ENCODE results near the gene CDK5. TPM values are rescaled to one million over a fixed set of nuclear protein-coding genes. Genes with fewer than 3 reads are reported as not detected.
A peak's percentile ranks its signal among the peaks of the same experiment; 100 is the strongest.

CDK5 gene
- total RNA-seq, 2 donors from 2014 or later: 22.2 to 25.2 TPM

DNA sequence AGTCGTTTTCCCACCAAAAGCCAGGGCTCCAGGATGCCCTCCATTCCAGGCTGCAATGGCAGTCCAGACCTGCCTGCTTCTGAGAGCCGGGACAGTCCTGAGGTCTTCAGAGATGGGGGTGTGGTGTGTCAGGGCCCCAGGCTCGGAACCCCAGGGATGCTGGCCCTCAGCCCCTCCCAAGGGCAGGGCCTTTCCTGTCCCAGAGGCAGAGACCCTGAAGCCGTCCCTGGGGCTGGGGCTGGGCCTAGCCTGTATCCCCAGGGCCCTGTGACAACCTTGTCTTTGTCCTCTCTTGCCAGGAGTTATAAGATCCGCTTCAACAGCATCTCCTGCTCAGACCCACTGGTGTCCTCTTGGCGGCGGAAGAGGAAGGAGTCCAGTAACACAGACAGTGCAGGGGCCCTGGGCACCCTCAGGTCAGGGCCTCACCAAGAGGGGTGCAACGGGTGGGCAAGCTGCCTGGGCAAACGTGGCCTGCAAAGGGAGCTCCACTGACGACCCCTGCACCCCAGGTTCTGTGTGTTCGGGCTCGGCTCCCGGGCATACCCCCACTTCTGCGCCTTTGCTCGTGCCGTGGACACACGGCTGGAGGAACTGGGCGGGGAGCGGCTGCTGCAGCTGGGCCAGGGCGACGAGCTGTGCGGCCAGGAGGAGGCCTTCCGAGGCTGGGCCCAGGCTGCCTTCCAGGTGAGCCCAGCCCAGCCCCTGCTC, 51.0 kb downstream of the CDK5 start:
- Mint-ChIP-seq H3K9me3 (no peaks in the 10 kb centered on the region), H3K36me3 (ENCODE audit: low read depth) (no peaks in the 10 kb centered on the region), H3K27ac (no peak overlapping the region), H3K27me3 (ENCODE audit: insufficient read depth) (peaks cover 9% of the 10 kb centered on the region), H3K4me3 (no peak overlapping the region), H3K4me1 (peaks cover 16% of the 10 kb centered on the region)
- Histone ChIP-seq H3K9me3 (ENCODE audit: control insufficient read depth, low read length) (no peaks in the 10 kb centered on the region), H3K36me3 (ENCODE audit: control insufficient read depth, insufficient read depth, low read length) (no peaks in the 10 kb centered on the region), H3K27me3 (ENCODE audit: control insufficient read depth, insufficient read depth, low read length, poor library complexity, severe bottlenecking) (no peaks in the 10 kb centered on the region), H3K4me1 (ENCODE audit: control insufficient read depth, insufficient read depth, low read length) (peaks cover 9% of the 10 kb centered on the region), H3K4me3 (ENCODE audit: low read length) (no peak overlapping the region), H3K9ac (ENCODE audit: extremely low read depth, low read length, poor library complexity, severe bottlenecking) (no peak overlapping the region), H3K27ac (ENCODE audit: low read depth, low read length) (no peak overlapping the region)
- DNase-seq: peak; percentile 52
- 91 to 100% methylated on average over 6 to 23 of the region's 23 CpGs for WGBS, 2 experiments (ENCODE audit: insufficient coverage in 1 of 2, insufficient read length in 1 of 2)
- TF ChIP-seq, protein P1, sequence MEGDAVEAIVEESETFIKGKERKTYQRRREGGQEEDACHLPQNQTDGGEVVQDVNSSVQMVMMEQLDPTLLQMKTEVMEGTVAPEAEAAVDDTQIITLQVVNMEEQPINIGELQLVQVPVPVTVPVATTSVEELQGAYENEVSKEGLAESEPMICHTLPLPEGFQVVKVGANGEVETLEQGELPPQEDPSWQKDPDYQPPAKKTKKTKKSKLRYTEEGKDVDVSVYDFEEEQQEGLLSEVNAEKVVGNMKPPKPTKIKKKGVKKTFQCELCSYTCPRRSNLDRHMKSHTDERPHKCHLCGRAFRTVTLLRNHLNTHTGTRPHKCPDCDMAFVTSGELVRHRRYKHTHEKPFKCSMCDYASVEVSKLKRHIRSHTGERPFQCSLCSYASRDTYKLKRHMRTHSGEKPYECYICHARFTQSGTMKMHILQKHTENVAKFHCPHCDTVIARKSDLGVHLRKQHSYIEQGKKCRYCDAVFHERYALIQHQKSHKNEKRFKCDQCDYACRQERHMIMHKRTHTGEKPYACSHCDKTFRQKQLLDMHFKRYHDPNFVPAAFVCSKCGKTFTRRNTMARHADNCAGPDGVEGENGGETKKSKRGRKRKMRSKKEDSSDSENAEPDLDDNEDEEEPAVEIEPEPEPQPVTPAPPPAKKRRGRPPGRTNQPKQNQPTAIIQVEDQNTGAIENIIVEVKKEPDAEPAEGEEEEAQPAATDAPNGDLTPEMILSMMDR (conservative IDR thresholded peaks at IDR 0.05): no peak

GRCh38 chr7:151005566-151005965, 52.1 kb downstream of the CDK5 start:
- no peaks in the 10 kb centered on the region for H3K36me3 Mint-ChIP-seq (ENCODE audit: low read depth)
- peaks cover 8% of the 10 kb centered on the region for H3K4me1 ChIP-seq (ENCODE audit: control insufficient read depth, insufficient read depth, low read length)
- H3K27ac ChIP-seq (ENCODE audit: low read depth, low read length): no peak overlapping the region
- H3K4me1 Mint-ChIP-seq: peaks cover 12% of the 10 kb centered on the region
- no peak overlapping the region for H3K27ac Mint-ChIP-seq
- H3K27me3 Mint-ChIP-seq (ENCODE audit: insufficient read depth): peaks cover 2% of the 10 kb centered on the region
- H3K9me3 Mint-ChIP-seq: no peaks in the 10 kb centered on the region
- no peak overlapping the region for H3K4me3 Mint-ChIP-seq
- no peak overlapping the region for H3K9ac ChIP-seq (ENCODE audit: extremely low read depth, low read length, poor library complexity, severe bottlenecking)
- 84 to 90% methylated on average over 9 of the region's 9 CpGs for WGBS, 2 experiments (ENCODE audit: insufficient coverage in 1 of 2, insufficient read length in 1 of 2)
- no peaks in the 10 kb centered on the region for H3K9me3 ChIP-seq (ENCODE audit: control insufficient read depth, low read length)
- no peaks in the 10 kb centered on the region for H3K27me3 ChIP-seq (ENCODE audit: control insufficient read depth, insufficient read depth, low read length, poor library complexity, severe bottlenecking)
- no peaks in the 10 kb centered on the region for H3K36me3 ChIP-seq (ENCODE audit: control insufficient read depth, insufficient read depth, low read length)
- TF ChIP-seq, protein P1 (conservative IDR thresholded peaks at IDR 0.05): no peak
- no peak for DNase-seq
- no peak overlapping the region for H3K4me3 ChIP-seq (ENCODE audit: low read length)

Other genes with a start within 250 kb of the CDK5 start
- gene AOC1, start 205.4 kb downstream of the CDK5 start, total RNA-seq: not detected
- 1 to 10 TPM; 1.1 to 1.9 TPM for gene KCNH2, start 79.6 kb downstream of the CDK5 start, total RNA-seq
- 1 to 10 TPM; 2.3 to 9.1 TPM for gene NOS3, start 66.9 kb downstream of the CDK5 start, total RNA-seq
- gene ATG9B, start 33.4 kb downstream of the CDK5 start, total RNA-seq: 1 to 10 TPM; 2.0 to 3.0 TPM
- gene ABCB8, start 29.4 kb downstream of the CDK5 start, total RNA-seq: 10 to 100 TPM; 35.9 to 37.2 TPM
- gene ASIC3, start 9.4 kb downstream of the CDK5 start, total RNA-seq: 1 to 10 TPM; 2.5 to 3.0 TPM
- gene SLC4A2, start 1.7 kb upstream of the CDK5 start, total RNA-seq: 100 to 1,000 TPM; 265 to 284 TPM
- 10 to 100 TPM; 64.0 to 71.0 TPM for gene FASTK, start 22.9 kb upstream of the CDK5 start, total RNA-seq
- 10 to 100 TPM; 48.1 to 52.6 TPM for gene TMUB1, start 25.6 kb upstream of the CDK5 start, total RNA-seq
- gene AGAP3, start 28.6 kb upstream of the CDK5 start, total RNA-seq: 100 to 1,000 TPM; 113 to 116 TPM
- gene GBX1, start 109.8 kb upstream of the CDK5 start, total RNA-seq: not detected
- not detected for gene ASB10, start 129.4 kb upstream of the CDK5 start, total RNA-seq
- gene H2BK1, start 152.6 kb upstream of the CDK5 start, total RNA-seq: not detected
- 10 to 100 TPM; 43.3 to 48.9 TPM for gene ABCF2, start 169.3 kb upstream of the CDK5 start, total RNA-seq
- 10 to 100 TPM; 31.9 to 35.6 TPM for gene CHPF2, start 174.6 kb upstream of the CDK5 start, total RNA-seq
- gene SMARCD3, start 190.8 kb upstream of the CDK5 start, total RNA-seq: 10 to 100 TPM; 40.0 to 43.5 TPM

Data from endodermal cell (in vitro differentiated cells).